Tibial nerve (tissue), 4 donors: ENCODE measurements around the gene STX7. TPM values are rescaled to one million over a fixed set of nuclear protein-coding genes. Genes with fewer than 3 reads are reported as not detected.
A peak's percentile ranks its signal among the peaks of the same experiment; 100 is the strongest.

ENCODE experiments used
- DNase-seq, 2 donors: peaks; one replicate each; pipeline ENCODE4 v3.0.0-alpha.2; 2019; ENCODE audit warnings: low spot score in 2 of 2
- H3K27ac ChIP-seq, 4 donors: fragments of 200-600 bp; sonication (generic) in 3 of 4; one replicate each; pipeline ENCODE4 v1.5.1; 2017 to 2019; ENCODE audit warnings: mild to moderate bottlenecking in 1 of 4
- H3K27me3 ChIP-seq, 2 donors: fragments of 200-600 bp; sonication (generic) in 1 of 2; one replicate each; pipeline versions ENCODE4 v1.5.1 to v1.6.0; 2017 to 2019
- H3K36me3 ChIP-seq, 3 donors: fragments of 200-600 bp; sonication (generic); one replicate each; pipeline ENCODE4 v1.5.1; 2018 to 2019
- H3K4me1 ChIP-seq, 4 donors: fragments of 200-600 bp; sonication (generic) in 3 of 4; one replicate each; pipeline ENCODE4 v1.5.1; 2017 to 2019
- H3K4me3 ChIP-seq, 4 donors: fragments of 200-600 bp; sonication (generic) in 3 of 4; one replicate each; pipeline ENCODE4 v1.5.1; 2017 to 2019; ENCODE audit warnings: mild to moderate bottlenecking in 1 of 4, moderate library complexity in 1 of 4
- H3K9me3 ChIP-seq, 4 donors: fragments of 200-600 bp; sonication (generic) in 3 of 4; one replicate each; pipeline ENCODE4 v1.5.1; 2017 to 2019
- CTCF ChIP-seq, 5 experiments: fragments of 200-600 bp in 3 of 5; fragments of 450-650 bp in 2 of 5; sonication (generic) in 3 of 5; IDR thresholded peaks; one replicate each; pipeline ENCODE4 v1.5.1; 2016 to 2019; ENCODE audit warnings: antibody characterized with exemption in 5 of 5, mild to moderate bottlenecking in 3 of 5, moderate library complexity in 2 of 5
- EP300 ChIP-seq, 2 donors: sonication (generic); formaldehyde crosslinking; IDR thresholded peaks; one replicate each; pipeline ENCODE4 v1.6.1; 2017; ENCODE audit warnings: antibody characterized with exemption in 2 of 2, mild to moderate bottlenecking in 1 of 2
- POLR2A ChIP-seq, 2 donors: fragments of 450-650 bp; IDR thresholded peaks; one replicate each; pipeline ENCODE4 v1.6.1; 2017; ENCODE audit warnings: antibody characterized with exemption in 2 of 2, mild to moderate bottlenecking in 2 of 2, moderate library complexity in 2 of 2
- WGBS, 2 donors: methylation state at CpG; one replicate each; pipeline ENCODE4 v1.1.5; 2018; 5-methylcytosine and 5-hydroxymethylcytosine counted together
- total RNA-seq, 4 donors: library from RNA; depleted of rRNA; stranded (reverse); fragments of >200 nt; gene quantifications; one replicate each; pipeline ENCODE4 v1.1.0, GENCODE V29; 2016

STX7 gene
- total RNA-seq, 4 donors from 2014 or later = 53.4 to 92.0 (median 65.6) TPM

GRCh38 chr6:132490478-132491204 lies 22.3 kb downstream of the STX7 start:
- TF ChIP-seq EP300 (IDR thresholded peaks at IDR 0.05) = no peak
- TF ChIP-seq CTCF (IDR thresholded peaks at IDR 0.05) = no peak
- no peak for TF ChIP-seq POLR2A (IDR thresholded peaks at IDR 0.05)
- WGBS, 2 donors = 57 to 59% methylated on average over 10 of the region's 10 CpGs

GRCh38 chr6:132490024-132490423 lies 22.9 kb downstream of the STX7 start:
- 36 to 44% methylated on average over 6 of the region's 6 CpGs for WGBS, 2 donors
- Histone ChIP-seq H3K27me3 (no peaks in the 10 kb centered on the region), H3K36me3 (peaks cover 0 to 22% (median 0%) of the 10 kb centered on the region in 3 donors), H3K27ac (peak overlapping the region in 3 of 4 donors; percentile 32 to 85 (median 76)), H3K4me1 (peaks cover 0 to 38% (median 21%) of the 10 kb centered on the region in 4 donors), H3K9me3 (no peaks in the 10 kb centered on the region), H3K4me3 (no peak overlapping the region)
- no peak for TF ChIP-seq CTCF (IDR thresholded peaks at IDR 0.05)
- TF ChIP-seq EP300 (IDR thresholded peaks at IDR 0.05) = peak in 1 of 2 donors; percentile 82
- TF ChIP-seq POLR2A (IDR thresholded peaks at IDR 0.05) = no peak
- peak in 1 of 2 donors; percentile 69 for DNase-seq

More at GRCh38 chr6:132490478-132491204, 22.3 kb downstream of the STX7 start:
- peak overlapping the region in 3 of 4 donors; percentile 32 to 85 (median 76) for H3K27ac ChIP-seq
- no peak overlapping the region for H3K4me3 ChIP-seq
- no peaks in the 10 kb centered on the region for H3K27me3 ChIP-seq
- peaks cover 0 to 22% (median 0%) of the 10 kb centered on the region in 3 donors for H3K36me3 ChIP-seq
- no peaks in the 10 kb centered on the region for H3K9me3 ChIP-seq
- H3K4me1 ChIP-seq = peaks cover 0 to 41% (median 22%) of the 10 kb centered on the region in 4 donors
- DNase-seq = no peak

- H3K27ac ChIP-seq = peak overlapping the region in 3 of 4 donors; percentile 32 to 85 (median 76)
- no peak for TF ChIP-seq CTCF (IDR thresholded peaks at IDR 0.05)
- TF ChIP-seq EP300 (IDR thresholded peaks at IDR 0.05) = no peak
- no peak for TF ChIP-seq POLR2A (IDR thresholded peaks at IDR 0.05)
These were observed 23.5 kb downstream of the STX7 start for GRCh38 chr6:132489376-132489775.

GRCh38 chr6:132487762-132488161 lies 25.2 kb downstream of the STX7 start:
- no peak overlapping the region for H3K4me3 ChIP-seq
- H3K36me3 ChIP-seq = peaks cover 0 to 11% (median 0%) of the 10 kb centered on the region in 3 donors
- no peak overlapping the region for H3K27ac ChIP-seq
- WGBS, 2 donors = 85 to 86% methylated on average over 4 of the region's 4 CpGs
- DNase-seq = no peak
- TF ChIP-seq CTCF (IDR thresholded peaks at IDR 0.05) = no peak
- TF ChIP-seq EP300 (IDR thresholded peaks at IDR 0.05) = no peak
- no peak for TF ChIP-seq POLR2A (IDR thresholded peaks at IDR 0.05)
- no peaks in the 10 kb centered on the region for H3K9me3 ChIP-seq
- peaks cover 0 to 57% (median 26%) of the 10 kb centered on the region in 4 donors for H3K4me1 ChIP-seq
- H3K27me3 ChIP-seq = no peaks in the 10 kb centered on the region

More at GRCh38 chr6:132489376-132489775, 23.5 kb downstream of the STX7 start:
- no peak for DNase-seq
- Histone ChIP-seq H3K27me3 (no peaks in the 10 kb centered on the region), H3K4me3 (no peak overlapping the region), H3K4me1 (peaks cover 0 to 44% (median 21%) of the 10 kb centered on the region in 4 donors), H3K36me3 (peaks cover 0 to 16% (median 0%) of the 10 kb centered on the region in 3 donors), H3K9me3 (no peaks in the 10 kb centered on the region)
- 80 to 82% methylated on average over 4 of the region's 4 CpGs for WGBS, 2 donors

- no peaks in the 10 kb centered on the region for H3K9me3 ChIP-seq
- H3K27ac ChIP-seq = no peak overlapping the region
- 75% methylated on average over 4 of the region's 4 CpGs for WGBS, 2 donors
- DNase-seq = no peak
- peaks cover 0 to 11% (median 0%) of the 10 kb centered on the region in 3 donors for H3K36me3 ChIP-seq
- TF ChIP-seq EP300 (IDR thresholded peaks at IDR 0.05) = no peak
- no peak for TF ChIP-seq CTCF (IDR thresholded peaks at IDR 0.05)
- no peak for TF ChIP-seq POLR2A (IDR thresholded peaks at IDR 0.05)
- peaks cover 0 to 52% (median 6%) of the 10 kb centered on the region in 4 donors for H3K4me1 ChIP-seq
- H3K4me3 ChIP-seq = no peak overlapping the region
- no peaks in the 10 kb centered on the region for H3K27me3 ChIP-seq
These were observed 28.3 kb downstream of the STX7 start for GRCh38 chr6:132484680-132485018.
